Effector memory CD4-positive, alpha-beta T cell (primary cell): Measurements from ENCODE around the gene RABGGTA.

Experiments used
- DNase-seq, 3 donors: peaks; one replicate each; pipeline ENCODE4 v3.0.0-alpha.2; 2020
- H3K27ac ChIP-seq: 2 replicates; pipeline ENCODE4 v1.7.0; 2013; ENCODE audit warnings: mild to moderate bottlenecking, low read length, moderate library complexity; ENCODE audit not compliant: insufficient read depth, poor library complexity, severe bottlenecking
- H3K27me3 ChIP-seq: replicated peaks from 2 replicates; pipeline ENCODE4 v1.7.0; 2013; ENCODE audit warnings: mild to moderate bottlenecking, low read length; ENCODE audit not compliant: insufficient read depth, control insufficient read depth, poor library complexity, severe bottlenecking
- H3K36me3 ChIP-seq: 2 replicates; pipeline ENCODE4 v1.7.0; 2013; ENCODE audit warnings: mild to moderate bottlenecking, low read length, moderate library complexity; ENCODE audit not compliant: control insufficient read depth, insufficient read depth
- H3K4me1 ChIP-seq: 2 replicates; pipeline ENCODE4 v1.7.0; 2013; ENCODE audit warnings: low read length, mild to moderate bottlenecking; ENCODE audit not compliant: control insufficient read depth, insufficient read depth, poor library complexity, severe bottlenecking
- H3K4me3 ChIP-seq: 2 replicates; pipeline ENCODE4 v1.7.0; 2013; ENCODE audit warnings: low read length, low read depth, mild to moderate bottlenecking; ENCODE audit not compliant: insufficient read depth, poor library complexity, severe bottlenecking
- H3K9me3 ChIP-seq: 2 replicates; pipeline ENCODE4 v1.7.0; 2013; ENCODE audit warnings: mild to moderate bottlenecking, low read length, moderate library complexity; ENCODE audit not compliant: control insufficient read depth

Gene RABGGTA

DNA sequence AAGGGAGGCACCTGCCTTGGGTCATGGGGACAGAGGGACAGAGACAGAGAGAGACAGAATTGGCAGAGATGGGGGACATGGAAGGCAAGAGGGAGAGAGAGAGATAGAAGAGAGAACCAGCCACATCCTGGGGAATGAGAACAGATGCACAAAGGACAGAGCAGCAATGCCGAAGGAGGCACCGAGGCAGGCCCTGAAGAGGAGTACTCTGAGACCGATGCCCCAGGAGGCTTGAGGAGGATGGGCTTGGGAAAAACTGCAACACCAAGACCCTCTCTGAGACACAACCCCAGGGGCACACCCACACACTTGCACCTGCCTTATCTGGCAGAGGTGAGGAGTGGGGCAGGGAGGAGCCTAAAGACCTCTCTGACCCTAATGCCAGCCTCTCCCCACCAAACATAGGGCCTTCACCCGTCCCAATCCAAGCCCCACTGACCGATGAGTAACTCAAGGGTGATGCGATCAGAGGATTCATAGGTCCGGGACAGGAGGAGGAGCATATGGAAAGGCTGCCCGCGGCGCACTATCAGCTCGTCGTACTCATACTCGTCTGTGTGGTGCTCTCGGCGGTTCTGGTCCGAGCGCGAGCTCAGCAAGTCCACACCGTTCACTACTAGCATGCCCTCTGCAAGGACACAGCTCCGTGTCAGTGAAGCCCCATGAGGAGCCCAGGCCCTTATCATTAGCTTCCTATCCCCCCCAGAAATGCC is 10.0 kb downstream of the RABGGTA start:
- DNase-seq = no peak
- Histone ChIP-seq H3K9me3 (no peaks in the 10 kb centered on the region), H3K4me3 (no peak overlapping the region), H3K27me3 (no peaks in the 10 kb centered on the region), H3K27ac (no peak overlapping the region), H3K4me1 (no peaks in the 10 kb centered on the region), H3K36me3 (peaks cover 13% of the 10 kb centered on the region)

DNA sequence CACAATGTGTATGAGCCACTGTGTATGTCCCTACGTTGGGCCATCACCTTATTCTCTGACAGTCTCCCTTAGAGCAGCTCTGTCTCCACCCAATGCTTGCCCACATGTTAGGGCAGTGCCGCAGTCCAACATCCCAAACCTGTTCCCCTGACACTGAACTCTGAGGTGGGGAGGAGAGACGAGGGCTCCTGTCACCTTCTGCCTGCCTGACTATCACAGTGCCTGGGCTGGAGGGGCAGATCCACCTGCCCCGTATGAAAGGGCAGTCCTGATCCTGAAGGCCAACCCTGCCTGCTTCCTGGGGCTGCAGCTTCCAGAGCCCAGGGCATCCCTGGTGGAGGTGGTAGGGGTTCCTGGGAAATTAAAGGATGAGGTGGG is 10.6 kb downstream of the RABGGTA start:
- Histone ChIP-seq H3K36me3 (peaks cover 7% of the 10 kb centered on the region), H3K9me3 (no peaks in the 10 kb centered on the region), H3K4me1 (no peaks in the 10 kb centered on the region), H3K27ac (no peak overlapping the region), H3K27me3 (no peaks in the 10 kb centered on the region), H3K4me3 (no peak overlapping the region)
- DNase-seq = no peak

DNA sequence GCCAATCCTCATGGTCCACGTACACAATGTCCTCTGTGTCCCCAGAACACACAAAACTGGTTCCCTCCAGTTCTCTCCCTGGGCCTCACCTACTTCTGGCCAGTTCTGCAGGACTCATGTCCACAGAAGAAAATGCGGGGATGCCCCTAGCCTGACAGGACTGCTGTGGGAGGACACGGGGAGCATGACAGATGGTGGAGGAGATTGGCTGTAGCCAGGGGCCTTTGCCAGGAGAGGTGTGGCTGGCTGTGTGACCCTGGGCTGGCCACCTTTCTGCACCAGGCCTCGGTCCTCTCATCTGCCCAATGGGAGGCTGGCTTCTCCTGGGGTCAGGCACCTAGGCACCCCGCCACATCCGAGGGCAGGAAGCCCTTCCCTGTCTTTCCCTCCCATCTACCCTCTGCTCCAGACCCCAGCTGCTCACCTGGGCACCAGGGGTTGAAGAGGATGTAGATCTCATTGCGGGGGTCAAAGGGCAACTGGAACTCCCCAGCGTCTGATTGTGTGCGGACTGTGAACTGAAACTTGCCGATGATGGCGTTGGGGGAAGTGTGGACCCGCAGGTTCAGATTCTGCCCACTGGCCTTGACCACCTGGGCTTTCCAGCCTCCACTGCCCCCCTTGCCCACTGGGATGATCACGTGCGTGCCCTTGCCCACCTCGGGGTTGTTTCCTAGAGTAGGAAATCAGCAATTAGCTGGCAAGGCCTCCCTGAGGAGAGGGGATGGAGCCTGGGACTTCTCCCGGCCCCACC is 11.2 kb downstream of the RABGGTA start:
- Histone ChIP-seq H3K9me3 (no peaks in the 10 kb centered on the region), H3K4me1 (no peaks in the 10 kb centered on the region), H3K27ac (no peak overlapping the region), H3K4me3 (no peak overlapping the region), H3K27me3 (no peaks in the 10 kb centered on the region), H3K36me3 (peaks cover 6% of the 10 kb centered on the region)
- no peak for DNase-seq

- H3K4me1 ChIP-seq = no peaks in the 10 kb centered on the region
- H3K4me3 ChIP-seq = no peak overlapping the region
- H3K9me3 ChIP-seq = no peaks in the 10 kb centered on the region
- H3K36me3 ChIP-seq = peaks cover 8% of the 10 kb centered on the region
- H3K27ac ChIP-seq = no peak overlapping the region
- DNase-seq = no peak
- no peaks in the 10 kb centered on the region for H3K27me3 ChIP-seq
Measured at GRCh38 chr14:24259282-24260025, 11.9 kb downstream of the RABGGTA start.

DNA sequence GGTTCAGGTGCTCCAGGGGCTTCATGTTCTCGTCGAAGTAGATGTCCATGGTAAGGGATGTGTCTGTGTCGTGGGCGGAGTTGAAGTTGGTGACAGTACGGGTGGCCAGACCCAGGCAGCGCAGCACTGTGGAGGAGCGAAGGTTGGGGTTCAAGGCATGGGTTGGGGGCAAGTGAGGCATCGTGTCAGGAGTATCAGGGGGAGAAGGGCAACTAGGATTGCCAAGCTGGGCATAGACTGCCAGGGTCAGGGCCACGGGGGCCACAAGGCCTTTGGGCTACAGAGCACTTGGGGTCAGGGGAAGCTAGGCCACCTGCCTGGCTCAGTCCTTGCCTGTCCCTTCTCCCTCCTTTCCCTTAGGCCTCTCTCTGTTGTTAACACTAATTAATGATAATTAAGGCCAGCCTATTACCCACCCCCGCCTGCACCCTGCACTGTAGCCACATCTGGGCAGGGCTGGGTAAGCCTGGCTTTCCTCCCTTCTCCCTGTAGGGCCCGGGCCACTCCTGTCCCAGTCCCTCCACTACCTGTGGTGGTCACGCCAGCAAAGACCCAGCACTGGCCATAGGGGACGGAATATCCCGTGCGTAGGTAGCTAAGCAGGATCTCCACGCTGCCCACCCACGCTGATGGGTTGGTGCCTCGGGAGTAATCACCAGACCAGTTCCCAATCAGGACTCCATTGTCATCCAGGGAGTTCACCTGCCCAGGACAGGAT is 12.7 kb downstream of the RABGGTA start:
- H3K9me3 ChIP-seq = no peaks in the 10 kb centered on the region
- H3K4me3 ChIP-seq = no peak overlapping the region
- DNase-seq = no peak
- H3K36me3 ChIP-seq = peaks cover 8% of the 10 kb centered on the region
- H3K4me1 ChIP-seq = no peaks in the 10 kb centered on the region
- no peaks in the 10 kb centered on the region for H3K27me3 ChIP-seq
- no peak overlapping the region for H3K27ac ChIP-seq

GRCh38 chr14:24258119-24258518 is 13.3 kb downstream of the RABGGTA start:
- Histone ChIP-seq H3K36me3 (peaks cover 8% of the 10 kb centered on the region), H3K27me3 (no peaks in the 10 kb centered on the region), H3K9me3 (no peaks in the 10 kb centered on the region), H3K4me1 (no peaks in the 10 kb centered on the region), H3K4me3 (no peak overlapping the region), H3K27ac (no peak overlapping the region)
- DNase-seq = no peak

DNA sequence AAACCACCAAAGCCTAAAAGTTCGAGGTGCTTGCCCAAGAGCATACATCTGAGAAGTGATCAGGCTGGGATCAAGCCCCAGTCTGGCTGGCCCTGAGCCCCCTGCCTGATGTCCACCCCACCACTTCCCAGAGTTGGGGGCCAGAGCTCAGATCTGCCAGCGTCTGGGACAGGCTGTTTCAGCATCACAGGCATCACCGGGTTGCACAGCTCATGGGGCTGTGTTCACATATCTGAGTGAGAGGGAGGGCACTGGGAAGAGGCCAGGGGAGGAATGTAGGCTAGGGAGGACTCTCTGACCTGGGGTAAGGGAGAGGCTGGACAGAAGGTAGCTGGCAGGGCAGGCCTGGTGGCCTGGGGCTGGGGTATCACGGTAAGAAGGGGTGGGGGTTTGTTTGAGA is 14.4 kb downstream of the RABGGTA start:
- no peak overlapping the region for H3K27ac ChIP-seq
- no peaks in the 10 kb centered on the region for H3K4me1 ChIP-seq
- no peak overlapping the region for H3K4me3 ChIP-seq
- peaks cover 8% of the 10 kb centered on the region for H3K36me3 ChIP-seq
- H3K9me3 ChIP-seq = no peaks in the 10 kb centered on the region
- H3K27me3 ChIP-seq = no peaks in the 10 kb centered on the region
- DNase-seq = no peak

GRCh38 chr14:24255931-24256711 is 15.3 kb downstream of the RABGGTA start:
- H3K9me3 ChIP-seq = no peaks in the 10 kb centered on the region
- peaks cover 8% of the 10 kb centered on the region for H3K36me3 ChIP-seq
- no peaks in the 10 kb centered on the region for H3K4me1 ChIP-seq
- no peaks in the 10 kb centered on the region for H3K27me3 ChIP-seq
- no peak overlapping the region for H3K4me3 ChIP-seq
- no peak overlapping the region for H3K27ac ChIP-seq
- DNase-seq = no peak

GRCh38 chr14:24255438-24255837 is 16.0 kb downstream of the RABGGTA start:
- Histone ChIP-seq H3K27me3 (no peaks in the 10 kb centered on the region), H3K27ac (no peak overlapping the region), H3K36me3 (peaks cover 8% of the 10 kb centered on the region), H3K4me3 (no peak overlapping the region), H3K9me3 (no peaks in the 10 kb centered on the region), H3K4me1 (no peaks in the 10 kb centered on the region)
- no peak for DNase-seq
